Sciatic nerve (tissue), 2 donors: ENCODE measurements around the gene GCAT. TPM values are rescaled to one million over a fixed set of nuclear protein-coding genes. Genes with fewer than 3 reads are reported as not detected.

Source experiments
- ATAC-seq: fragments of 200-7000 bp; cut with Tn5 transposase; one replicate; pipeline ENCODE4 v1.9.1; 2020; ENCODE audit warnings: mild to moderate bottlenecking, moderate library complexity
- DNase-seq: peaks from one replicate; pipeline ENCODE4 v3.0.0-alpha.2; 2020; ENCODE audit warnings: low spot score
- intact Hi-C: fragments of 100-400 bp; cut with DNase I; formaldehyde crosslinking; loops from one replicate; pipeline ENCODE4 v1.14.2; 2022
- total RNA-seq: library from RNA; stranded (reverse); fragmentation: NEBNext Ultra II Directional; extraction: Animal tissue kit (Norgen Biotek cat#: 25700); gene quantifications from one replicate; pipeline ENCODE4 v1.2.1, GENCODE V29; 2021
- donor health status: DM: no; HTN: no; CAD: no.
- donor health status: DM: no; HTN: no; CAD: no.

The GCAT gene
- 7.6 TPM for total RNA-seq

DNA sequence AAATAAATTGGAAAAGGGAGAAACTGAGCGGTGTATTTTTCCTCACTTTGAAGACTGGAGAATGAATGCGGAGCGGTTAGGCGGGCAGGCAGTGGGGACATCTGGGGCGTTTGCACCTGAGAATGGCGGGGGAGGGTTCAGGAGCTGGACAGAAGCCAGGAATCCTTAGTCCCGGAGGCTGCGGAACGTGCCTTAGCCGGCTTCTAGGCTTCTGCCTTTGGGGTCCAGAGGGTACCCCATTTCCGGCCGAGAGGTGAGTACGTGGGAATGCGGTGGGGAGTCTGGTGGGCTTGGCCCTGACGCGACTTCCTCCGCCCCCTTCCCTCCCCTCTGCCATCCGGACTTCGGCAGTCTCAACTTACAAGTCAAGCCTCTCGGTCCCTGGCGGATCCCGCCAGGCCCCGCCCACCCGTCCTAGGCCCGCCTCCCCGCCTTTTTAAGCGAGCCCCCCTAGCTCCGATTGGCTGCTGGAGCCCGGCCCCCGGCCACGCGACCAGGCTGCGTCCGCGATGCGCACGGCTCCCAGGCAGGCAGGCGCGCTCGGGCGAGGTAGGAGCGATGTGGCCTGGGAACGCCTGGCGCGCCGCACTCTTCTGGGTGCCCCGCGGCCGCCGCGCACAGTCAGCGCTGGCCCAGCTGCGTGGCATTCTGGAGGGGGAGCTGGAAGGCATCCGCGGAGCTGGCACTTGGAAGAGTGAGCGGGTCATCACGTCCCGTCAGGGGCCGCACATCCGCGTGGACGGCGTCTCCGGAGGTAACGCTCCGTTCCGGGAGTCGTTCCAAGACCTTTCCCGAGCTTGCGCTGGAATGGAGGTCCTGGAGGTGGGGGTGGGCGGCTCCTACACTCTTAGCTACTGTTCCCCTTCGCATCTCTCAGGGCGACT, at the start of gene GCAT:
GCAT (plus strand) TSS at position 525 of the 884 bp plus-strand sequence; CDS start at position 559, 34 bp downstream.
- DNase-seq (peak; percentile 97), ATAC-seq (peak; percentile 90)
- intact Hi-C loops: no loop called here

DNA sequence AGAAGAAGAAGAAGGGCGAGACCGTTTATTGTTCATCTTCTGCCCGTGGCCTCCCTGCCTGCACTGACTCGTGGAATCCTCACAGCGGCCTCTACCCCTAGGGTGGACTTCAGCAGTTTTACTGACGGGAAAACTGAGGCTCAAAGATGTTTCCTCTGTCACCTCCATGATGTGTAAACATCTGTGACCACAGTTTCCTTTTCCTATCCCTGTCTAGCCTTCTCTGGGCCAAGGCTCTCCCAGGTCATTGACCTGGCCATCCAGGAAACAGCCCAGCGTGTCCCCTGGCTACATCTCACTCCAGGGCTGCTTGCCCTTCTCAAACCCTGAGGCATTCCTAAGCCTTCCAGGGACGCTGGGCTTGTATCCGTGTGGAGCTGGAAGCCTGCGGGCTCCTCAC, 49.0 kb upstream of the GCAT start:
- ATAC-seq: no peak
- intact Hi-C loops: no loop called here

DNA sequence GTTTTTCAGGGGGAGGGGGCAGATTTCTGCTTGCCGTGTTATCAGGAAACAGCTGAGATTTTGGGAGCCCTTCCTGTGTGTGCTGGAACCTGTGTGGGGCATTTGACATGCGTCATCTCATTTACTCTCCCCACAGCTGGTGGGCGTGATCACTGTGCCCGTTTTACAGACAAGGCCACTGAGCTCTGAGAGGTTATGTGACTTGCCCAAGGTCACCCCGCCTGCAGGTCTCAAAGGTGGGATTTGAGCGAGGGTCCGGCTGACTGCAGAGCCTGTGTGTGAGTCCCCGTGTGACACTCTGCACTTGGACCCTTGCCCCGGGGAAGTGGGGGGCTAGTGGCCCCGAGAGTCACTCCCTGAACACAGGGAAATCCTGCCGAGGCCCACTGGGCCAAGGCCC, 48.5 kb upstream of the GCAT start:
- ATAC-seq (no peak), DNase-seq (no peak)
- intact Hi-C loops: no loop called here

More for the DNA sequence above, 49.0 kb upstream of the GCAT start:
- DNase-seq: no peak

DNA sequence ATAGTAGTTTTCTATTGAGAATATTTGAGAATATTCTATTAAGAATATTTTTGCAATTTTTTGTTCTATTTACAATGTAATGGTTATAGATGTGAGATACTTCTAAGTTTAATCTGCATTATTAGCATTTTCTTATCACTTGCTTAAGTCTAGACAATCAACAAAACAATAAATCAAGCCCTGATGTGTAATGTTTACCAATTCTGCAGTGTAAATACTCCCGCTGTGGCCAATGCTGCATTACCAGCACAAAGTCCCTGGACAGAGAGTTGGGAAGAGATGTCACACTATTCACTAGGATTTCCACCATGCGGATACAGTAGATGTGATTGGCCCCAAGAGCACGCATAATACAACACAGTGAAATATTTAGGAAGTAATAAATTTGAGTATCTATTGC, 47.6 kb upstream of the GCAT start:
- DNase-seq: no peak
- no peak for ATAC-seq
- intact Hi-C loops: no loop called here

DNA sequence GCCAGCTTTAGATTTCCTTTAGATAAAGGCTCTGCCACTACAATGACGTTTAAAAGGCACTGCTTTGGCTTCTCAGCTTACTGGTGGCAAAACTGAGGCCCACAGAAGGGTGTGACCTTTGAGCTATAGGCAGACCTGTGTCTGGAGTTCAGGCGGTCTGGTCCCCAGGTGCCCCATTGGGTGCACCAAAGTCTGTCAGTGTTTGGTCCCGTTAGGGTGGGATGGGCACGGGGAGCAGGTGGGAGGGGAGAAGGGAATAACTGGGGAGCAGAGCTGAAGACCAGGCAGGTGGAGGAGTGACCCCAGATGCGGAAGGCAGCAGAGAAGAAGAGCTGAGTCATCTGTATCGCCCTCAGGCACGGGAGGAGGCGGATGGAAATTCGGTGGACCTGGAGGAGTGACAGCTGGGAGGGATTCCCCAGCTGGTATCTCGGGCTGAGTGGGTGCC, 45.3 kb upstream of the GCAT start:
- ATAC-seq: no peak
- intact Hi-C loops: no loop called here
- DNase-seq: no peak

DNA sequence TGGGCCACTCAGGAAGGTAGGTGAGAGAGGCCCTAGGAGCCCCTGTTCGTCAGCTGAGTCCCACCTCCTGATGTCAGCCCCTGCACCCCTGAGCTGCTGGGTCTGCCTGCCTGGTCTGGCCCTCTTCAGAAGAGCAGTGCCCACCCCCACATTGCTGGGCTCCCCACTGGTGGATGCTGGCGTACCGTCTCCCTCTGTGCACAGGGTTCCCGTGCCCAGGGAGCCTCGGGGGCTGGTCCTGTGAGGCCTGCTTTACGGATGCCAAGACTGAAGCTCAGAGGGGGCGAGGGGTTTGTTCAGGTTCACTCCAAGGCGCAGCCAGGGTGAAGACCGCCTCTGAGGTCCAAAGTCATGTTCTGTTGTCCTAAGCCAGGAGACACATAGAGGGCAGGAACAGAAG, 44.7 kb upstream of the GCAT start:
- ATAC-seq (no peak), DNase-seq (no peak)
- intact Hi-C loops: no loop called here

DNA sequence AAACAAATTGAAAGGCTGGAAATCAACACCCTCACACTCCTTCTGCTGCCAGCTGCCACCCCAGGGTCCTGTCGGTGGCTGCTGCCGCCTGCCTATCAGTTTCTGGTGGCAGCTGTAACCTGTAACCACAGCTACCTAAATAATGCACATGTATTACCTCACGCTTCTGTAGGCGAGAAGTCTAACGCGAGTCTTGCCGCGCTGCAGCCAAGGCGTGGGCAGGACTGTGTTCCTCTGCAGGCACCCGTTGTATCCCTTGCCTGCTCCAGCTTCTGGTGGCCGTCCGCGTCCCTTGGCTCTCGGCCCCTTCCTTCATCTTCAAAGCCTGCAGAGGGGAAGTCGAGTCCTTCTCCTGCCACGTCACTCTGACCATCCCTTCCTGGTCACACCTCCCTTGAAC, 44.1 kb upstream of the GCAT start:
- intact Hi-C loops: no loop called here
- DNase-seq (no peak), ATAC-seq (no peak)

DNA sequence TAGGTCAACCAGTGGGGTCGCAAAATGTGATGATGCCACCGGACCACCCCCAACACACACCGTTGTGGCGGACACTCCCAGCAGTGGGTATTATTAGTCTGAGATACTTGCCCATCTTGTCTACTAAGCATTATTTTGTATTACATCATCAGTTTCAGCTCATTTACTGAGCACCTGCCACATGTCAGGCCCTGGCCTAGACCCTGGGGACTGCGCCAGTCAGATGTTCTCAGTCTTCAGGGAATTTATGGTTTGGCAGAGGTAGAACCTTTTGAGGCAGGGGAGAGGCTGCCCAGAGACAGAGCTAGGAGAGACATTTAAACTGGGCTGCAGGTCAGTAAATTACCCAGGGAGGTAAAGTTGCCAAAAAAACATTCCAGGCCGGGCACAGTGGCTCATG, 43.1 kb upstream of the GCAT start:
- intact Hi-C loops: no loop called here
- no peak for DNase-seq
- ATAC-seq: peak; percentile 40

DNA sequence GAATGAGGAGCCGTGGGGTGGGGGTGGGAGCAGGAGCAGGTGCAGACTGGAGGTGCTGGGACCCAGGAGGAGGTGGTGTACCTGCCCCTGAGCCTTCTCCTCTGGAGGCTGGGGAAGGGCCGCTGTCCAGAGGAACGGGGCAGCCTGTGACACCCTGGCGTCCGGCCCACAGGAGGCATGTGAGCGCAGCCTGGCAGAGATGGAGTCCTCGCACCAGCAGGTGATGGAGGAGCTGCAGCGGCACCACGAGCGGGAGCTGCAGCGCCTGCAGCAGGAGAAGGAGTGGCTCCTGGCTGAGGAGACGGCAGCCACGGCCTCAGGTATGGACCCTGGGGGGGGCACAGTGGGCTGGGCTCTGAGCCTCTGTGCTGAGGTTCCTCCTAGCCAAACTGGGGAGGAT, 42.2 kb upstream of the GCAT start:
- no peak for DNase-seq
- no peak for ATAC-seq
- intact Hi-C loops: no loop called here

DNA sequence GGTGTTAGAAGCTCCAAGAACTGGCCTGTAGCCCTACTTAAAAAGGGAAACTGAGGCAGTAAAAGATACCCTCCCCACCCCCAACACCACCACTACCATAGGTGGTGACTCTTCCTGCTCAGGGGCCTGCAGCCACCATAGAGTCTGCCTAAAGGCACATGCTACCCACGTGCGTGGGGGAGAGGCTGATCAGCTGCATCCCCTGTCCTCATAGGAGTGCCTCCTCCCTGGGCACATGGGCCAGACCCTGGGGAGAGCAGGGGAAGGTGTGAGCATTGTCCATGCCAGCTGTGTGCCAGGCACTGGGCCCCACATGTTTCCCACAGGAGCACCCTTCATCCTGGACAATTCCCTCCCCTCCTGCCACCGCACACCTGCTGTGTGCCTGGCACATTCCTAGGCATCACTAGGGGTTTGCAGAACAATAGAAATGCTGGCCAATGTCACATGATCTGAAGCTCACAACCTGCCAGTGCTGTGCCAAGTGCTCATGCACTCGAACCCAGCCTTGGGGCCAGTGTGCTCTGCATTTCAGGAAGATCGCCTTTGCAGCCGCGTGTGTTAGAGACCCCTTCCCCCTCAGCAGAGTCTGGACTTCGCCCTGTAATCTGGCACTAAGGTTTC, 41.7 kb upstream of the GCAT start:
- DNase-seq (no peak), ATAC-seq (no peak)
- intact Hi-C loops: no loop called here

DNA sequence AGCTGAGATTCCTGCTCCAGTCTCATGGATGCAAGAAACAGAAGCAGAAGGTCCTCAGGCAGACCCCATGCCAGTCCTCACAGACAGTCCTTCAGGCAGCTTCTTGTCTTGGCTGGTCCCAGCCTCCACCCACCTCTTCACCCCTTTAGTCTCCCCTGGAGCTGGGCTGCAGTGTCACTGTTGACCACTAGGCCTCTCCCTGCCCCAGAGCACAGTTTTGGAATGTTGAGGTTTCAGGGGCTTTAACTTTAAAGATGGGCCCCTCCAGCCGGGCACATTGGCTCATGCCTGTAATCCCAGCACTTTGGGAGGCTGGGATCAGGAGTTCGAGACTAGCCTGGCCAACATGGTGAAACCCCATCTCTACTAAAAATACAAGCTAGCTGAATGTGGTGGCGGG, 39.5 kb upstream of the GCAT start:
- DNase-seq: no peak
- intact Hi-C loops: no loop called here
- ATAC-seq: no peak

DNA sequence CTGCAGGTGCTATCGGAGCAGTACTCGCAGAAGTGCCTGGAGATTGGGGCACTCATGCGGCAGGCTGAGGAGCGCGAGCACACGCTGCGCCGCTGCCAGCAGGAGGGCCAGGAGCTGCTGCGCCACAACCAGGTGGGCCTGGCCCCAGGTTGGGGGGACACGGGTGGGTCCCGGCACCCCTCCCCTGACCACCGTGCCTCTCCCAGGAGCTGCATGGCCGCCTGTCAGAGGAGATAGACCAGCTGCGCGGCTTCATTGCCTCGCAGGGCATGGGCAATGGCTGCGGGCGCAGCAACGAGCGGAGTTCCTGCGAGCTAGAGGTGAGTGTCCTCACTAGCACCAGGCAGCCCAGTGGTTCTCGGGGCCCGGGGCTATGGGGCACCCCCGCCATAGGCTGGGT, 38.7 kb upstream of the GCAT start:
- intact Hi-C loops: no loop called here
- DNase-seq: no peak
- no peak for ATAC-seq

DNA sequence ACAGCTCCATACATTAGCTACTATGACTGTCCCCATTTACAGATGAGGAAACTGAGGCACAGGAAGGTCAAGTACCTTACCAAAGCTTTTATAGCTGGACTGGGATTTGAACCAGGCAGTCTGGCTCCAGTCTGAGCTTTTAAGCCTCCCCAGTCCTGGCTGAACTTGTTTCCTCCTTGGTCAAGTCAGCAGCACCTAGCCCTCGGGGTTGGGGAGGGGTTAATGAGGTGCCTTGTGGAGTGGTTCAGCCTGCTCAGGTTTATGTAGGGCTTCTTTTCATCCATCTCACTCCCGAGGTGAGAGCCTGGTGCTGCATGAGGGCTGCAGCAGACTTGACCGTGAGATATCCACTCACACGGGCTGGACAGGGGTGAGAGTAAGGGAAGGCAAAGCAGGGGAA, 36.7 kb upstream of the GCAT start:
- intact Hi-C loops: no loop called here
- ATAC-seq: no peak
- no peak for DNase-seq

DNA sequence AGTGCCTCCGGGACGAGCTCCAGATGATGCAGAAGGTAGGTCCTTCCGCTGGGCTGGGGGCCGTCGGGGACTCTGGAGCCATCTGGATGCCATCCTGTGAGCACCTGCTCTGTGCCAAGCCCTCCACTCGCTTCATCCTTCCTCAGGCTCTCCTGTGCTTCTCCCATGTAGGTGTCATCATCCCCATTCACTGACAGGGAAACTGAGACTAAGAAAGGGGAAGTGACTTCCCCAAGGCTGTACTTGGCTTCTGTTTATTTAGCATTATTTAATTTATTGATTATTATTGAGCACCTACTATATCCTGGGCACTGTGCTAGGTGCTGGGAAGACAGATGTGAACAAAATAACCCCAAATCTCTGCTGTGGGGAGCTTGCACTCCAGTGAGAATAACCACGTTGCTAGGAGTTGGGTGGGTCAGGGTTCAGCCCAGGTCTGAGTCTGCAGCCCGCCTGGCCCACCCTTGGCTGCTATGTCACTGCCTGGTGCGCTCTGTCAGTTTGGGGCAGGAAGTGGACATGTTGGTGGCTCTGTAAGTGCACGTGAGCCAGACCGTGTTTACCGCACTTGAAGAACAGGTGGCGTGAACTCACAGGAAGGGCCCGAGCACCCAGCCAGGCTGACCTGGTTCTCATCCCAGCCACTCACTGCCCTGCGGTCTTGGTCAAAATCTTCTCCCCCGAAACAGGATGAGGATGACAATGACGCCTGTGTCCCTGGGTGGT, 35.9 kb upstream of the GCAT start:
- DNase-seq (no peak), ATAC-seq (no peak)
- intact Hi-C loops: no loop called here

DNA sequence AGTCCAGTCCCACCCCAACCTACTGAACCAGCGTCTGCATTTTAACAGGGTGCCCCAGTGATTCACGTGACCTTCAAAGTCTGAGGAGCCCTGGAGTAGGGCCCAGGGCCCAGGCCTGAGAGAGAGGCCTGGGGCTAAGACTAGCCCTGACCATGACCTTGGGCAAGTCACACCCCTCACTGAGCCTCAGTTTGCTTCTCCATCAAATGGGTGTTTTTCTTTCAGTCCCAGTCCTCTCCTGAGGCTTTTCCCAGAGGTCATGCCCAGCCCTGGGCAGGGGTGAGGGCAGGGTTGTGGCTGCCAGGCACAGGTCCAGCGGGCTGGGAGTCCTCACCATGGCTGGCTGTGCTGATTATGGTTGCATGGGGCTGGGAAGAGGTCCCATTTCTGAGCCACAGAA, 33.0 kb upstream of the GCAT start:
- DNase-seq: no peak
- intact Hi-C loops: no loop called here
- ATAC-seq: no peak

DNA sequence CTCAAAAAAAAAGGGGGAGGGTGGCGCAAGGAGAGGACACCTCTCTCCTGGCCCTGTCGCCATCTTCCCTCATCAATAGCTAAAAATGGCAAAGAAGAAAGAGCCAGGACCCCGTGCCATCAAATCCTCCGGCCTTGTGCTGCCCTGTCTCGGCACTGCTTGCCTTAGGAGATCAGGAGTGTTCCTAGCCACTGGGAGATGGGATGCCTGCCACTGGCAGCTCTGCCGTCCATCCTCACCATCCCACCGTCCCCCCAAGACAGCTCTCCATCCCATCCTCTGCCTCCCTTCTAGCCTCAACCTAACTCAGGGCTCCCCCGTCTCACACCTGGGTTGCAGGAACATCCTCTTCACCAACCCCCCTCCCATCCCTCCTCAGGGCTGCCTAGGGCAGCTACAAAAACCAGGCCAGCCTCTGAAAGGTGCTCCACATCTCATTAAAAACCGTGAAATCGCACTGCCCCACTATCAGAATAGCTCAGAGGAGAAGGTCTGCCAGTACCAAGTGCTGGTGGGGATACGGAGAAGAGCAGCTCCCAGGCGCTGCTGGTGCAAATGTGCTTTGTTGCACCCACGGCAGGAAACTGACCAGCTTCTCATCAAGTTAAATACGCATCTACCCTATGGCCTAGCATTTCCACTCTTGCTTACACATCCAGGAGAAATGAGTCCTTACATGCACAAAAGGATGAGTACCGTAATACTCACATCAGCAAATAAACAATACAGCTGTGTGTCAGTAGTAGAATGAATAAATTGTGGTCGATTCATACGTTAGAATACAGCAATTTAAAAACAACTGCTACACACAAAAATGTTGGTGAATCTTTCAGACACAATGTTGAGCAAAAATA, 31.7 kb upstream of the GCAT start:
- ATAC-seq (no peak), DNase-seq (no peak)
- intact Hi-C loops: no loop called here

DNA sequence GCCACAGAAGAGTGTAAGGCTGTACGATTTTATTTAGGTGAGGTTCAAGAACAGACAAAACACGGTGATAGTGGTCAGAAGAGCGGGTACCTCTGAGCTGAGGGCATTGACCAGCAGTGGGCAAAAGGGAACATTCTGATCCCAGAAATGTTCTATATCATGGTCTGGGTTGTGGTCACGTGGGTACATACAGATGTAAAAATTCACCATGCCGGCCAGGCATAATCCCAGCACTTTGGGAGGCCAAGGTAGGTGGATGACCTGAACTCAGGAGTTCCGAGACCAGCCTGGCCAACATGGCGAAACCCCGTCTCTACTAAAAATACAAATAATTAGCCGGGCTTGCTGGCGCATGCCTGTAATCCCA, 31.1 kb upstream of the GCAT start:
- ATAC-seq (no peak), DNase-seq (no peak)
- intact Hi-C loops: no loop called here

DNA sequence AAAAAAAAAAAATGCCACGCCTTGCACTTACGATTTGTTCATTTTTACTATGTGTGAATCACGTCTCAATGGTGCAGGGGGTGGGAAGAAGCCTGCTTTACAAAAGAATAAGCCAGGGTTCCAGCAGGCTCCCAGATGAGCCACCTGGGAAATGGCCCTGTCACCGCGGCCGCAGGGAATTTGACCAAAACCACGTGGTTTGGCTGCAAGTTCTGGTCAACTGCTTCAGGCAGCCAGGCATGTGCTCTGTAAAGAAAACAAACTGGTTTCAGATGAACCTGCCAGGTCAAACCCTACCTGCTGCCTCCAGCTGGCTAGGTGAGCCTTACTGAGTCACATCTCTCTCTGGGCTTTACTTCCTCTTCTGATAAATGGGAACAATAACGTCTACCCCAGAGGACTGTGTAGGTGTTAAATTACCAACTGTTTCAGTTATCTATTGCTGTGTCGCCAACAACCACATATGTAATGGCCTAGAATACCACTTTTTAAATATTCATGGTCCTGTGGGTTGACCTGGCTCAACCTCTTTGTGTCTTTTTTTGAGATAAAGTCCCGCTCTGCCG, 30.5 kb upstream of the GCAT start:
- no peak for DNase-seq
- peak; percentile 69 for ATAC-seq
- intact Hi-C loops: no loop called here
